D341Med (cell line): Measurements from ENCODE around the gene AMY2B.
"Not testable (repeated sequence)": the region's sequence is repeated elsewhere in the genome, so short reads cannot be mapped to it uniquely, and the experiment has no call there.

Experiments
- DNase-seq: peaks from one replicate; pipeline ENCODE4 v3.0.0; 2012; ENCODE audit warnings: low spot score

AMY2B gene

GRCh38 chr1:103627436-103627835 lies 56.0 kb downstream of the AMY2B start:
- not testable (repeated sequence) for DNase-seq
